SK-N-SH treated with all-trans-retinoic acid at 6 μM for 48 hours (cell line): ENCODE data around the gene POLR3H.

Experiments used
- ATAC-seq: fragments of 200-7000 bp; cut with Tn5 transposase; 3 replicates; pipeline ENCODE4 v1.9.1; 2020; ENCODE audit warnings: mild to moderate bottlenecking, moderate library complexity
- ARNTL ChIP-seq: fragments of 450-650 bp; formaldehyde crosslinking; IDR thresholded peaks from 2 replicates; pipeline ENCODE4 v1.5.0; 2020; ENCODE audit warnings: low read depth, mild to moderate bottlenecking, moderate library complexity, borderline replicate concordance
- BACH2 ChIP-seq: fragments of 250-450 bp; sonication (Bioruptor Pico); IDR thresholded peaks from 2 replicates; pipeline ENCODE4 v1.9.0; 2021; ENCODE audit warnings: mild to moderate bottlenecking, borderline replicate concordance
- CREB5 ChIP-seq: fragments of 250-450 bp; sonication (Bioruptor Pico); IDR thresholded peaks from 2 replicates; pipeline ENCODE4 v1.5.1; 2020; ENCODE audit warnings: low read depth, mild to moderate bottlenecking, moderate library complexity
- CSDC2 ChIP-seq: fragments of 250-450 bp; sonication (Bioruptor Pico); IDR thresholded peaks from 2 replicates; pipeline ENCODE4 v1.5.0; 2020; ENCODE audit warnings: mild to moderate bottlenecking, moderate library complexity
- CSRNP3 ChIP-seq: fragments of 250-450 bp; sonication (Bioruptor Pico); IDR thresholded peaks from 2 replicates; pipeline ENCODE4 v1.5.1; 2021; ENCODE audit warnings: mild to moderate bottlenecking, moderate library complexity
- ESRRG ChIP-seq: fragments of 250-450 bp; sonication (Bioruptor Pico); IDR thresholded peaks from 2 replicates; pipeline ENCODE4 v1.6.1; 2021; ENCODE audit warnings: mild to moderate bottlenecking
- GLIS3 ChIP-seq: fragments of 250-450 bp; sonication (Bioruptor Pico); IDR thresholded peaks from 2 replicates; pipeline ENCODE4 v1.5.0; 2020; ENCODE audit warnings: mild to moderate bottlenecking, moderate library complexity
- ISL1 ChIP-seq: fragments of 250-450 bp; sonication (Bioruptor Pico); IDR thresholded peaks from 2 replicates; pipeline ENCODE4 v2.1.2; 2022; ENCODE audit warnings: mild to moderate bottlenecking, moderate library complexity
- OSR1 ChIP-seq: fragments of 250-450 bp; sonication (Bioruptor Pico); IDR thresholded peaks from 2 replicates; pipeline ENCODE4 v1.8.0; 2022; ENCODE audit warnings: moderate library complexity, mild to moderate bottlenecking, inconsistent platforms
- POU6F1 ChIP-seq: fragments of 250-450 bp; sonication (Bioruptor Pico); IDR thresholded peaks from 2 replicates; pipeline ENCODE4 v1.8.0; 2021; ENCODE audit warnings: low read depth, mild to moderate bottlenecking, moderate library complexity, borderline replicate concordance
- PPARA ChIP-seq: fragments of 250-450 bp; sonication (Bioruptor Pico); IDR thresholded peaks from 2 replicates; pipeline ENCODE4 v1.5.0; 2020; ENCODE audit warnings: mild to moderate bottlenecking, borderline replicate concordance
- RARB ChIP-seq: fragments of 250-450 bp; sonication (Bioruptor Pico); IDR thresholded peaks from 2 replicates; pipeline ENCODE4 v1.8.0; 2021; ENCODE audit warnings: mild to moderate bottlenecking, moderate library complexity
- TCF4 ChIP-seq: fragments of 250-450 bp; sonication (Bioruptor Pico); IDR thresholded peaks from 2 replicates; pipeline ENCODE4 v1.8.0; 2021; ENCODE audit warnings: mild to moderate bottlenecking, moderate library complexity, borderline replicate concordance
- TOX ChIP-seq: fragments of 250-450 bp; sonication (Bioruptor Pico); IDR thresholded peaks from 2 replicates; pipeline ENCODE4 v1.8.0; 2021; ENCODE audit warnings: mild to moderate bottlenecking, moderate library complexity, borderline replicate concordance
- TSHZ2 ChIP-seq: fragments of 250-450 bp; sonication (Bioruptor Pico); IDR thresholded peaks from 2 replicates; pipeline ENCODE4 v1.5.0; 2020; ENCODE audit warnings: mild to moderate bottlenecking, moderate library complexity
- ZC3H10 ChIP-seq: fragments of 250-450 bp; sonication (Bioruptor Pico); IDR thresholded peaks from 2 replicates; pipeline ENCODE4 v1.5.1; 2021; ENCODE audit warnings: mild to moderate bottlenecking, moderate library complexity
- ZFP3 ChIP-seq: fragments of 250-450 bp; sonication (Bioruptor Pico); IDR thresholded peaks from 2 replicates; pipeline ENCODE4 v1.5.0; 2020; ENCODE audit warnings: mild to moderate bottlenecking, moderate library complexity
- ZFP30 ChIP-seq: fragments of 450-650 bp; formaldehyde crosslinking; IDR thresholded peaks from 2 replicates; pipeline ENCODE4 v1.5.0; 2022; ENCODE audit warnings: mild to moderate bottlenecking, moderate library complexity
- ZNF565 ChIP-seq: fragments of 450-650 bp; formaldehyde crosslinking; conservative IDR thresholded peaks from 2 replicates; pipeline ENCODE4 v1.5.0; 2020; ENCODE audit warnings: low read depth, mild to moderate bottlenecking, moderate library complexity
- ZNF70 ChIP-seq: fragments of 450-650 bp; formaldehyde crosslinking; IDR thresholded peaks from 2 replicates; pipeline ENCODE4 v1.5.0; 2020; ENCODE audit warnings: mild to moderate bottlenecking, moderate library complexity
- ZNF8 ChIP-seq: fragments of 450-650 bp; formaldehyde crosslinking; IDR thresholded peaks from 2 replicates; pipeline ENCODE4 v1.5.0; 2020; ENCODE audit warnings: mild to moderate bottlenecking, moderate library complexity

Gene POLR3H

GRCh38 chr22:41481925-41482318 is 62.3 kb downstream of the POLR3H start:
- no peak for ATAC-seq

GRCh38 chr22:41481131-41481830 is 63.0 kb downstream of the POLR3H start:
- TF ChIP-seq POU6F1 (no peak), ZFP30 (no peak)
- no peak for ATAC-seq

More at GRCh38 chr22:41481925-41482318, 62.3 kb downstream of the POLR3H start:
- TF ChIP-seq CSDC2 (CRISPR knock-in tag) (no peak), ESRRG (CRISPR knock-in tag) (no peak), ZFP3 (CRISPR knock-in tag) (no peak), RARB (CRISPR knock-in tag) (no peak), OSR1 (no peak), POU6F1 (no peak), GLIS3 (CRISPR knock-in tag) (no peak), BACH2 (no peak), ZFP30 (no peak), CREB5 (CRISPR knock-in tag) (no peak), ZC3H10 (CRISPR knock-in tag) (no peak), ARNTL (no peak), ZNF70 (CRISPR knock-in tag) (no peak), CSRNP3 (CRISPR knock-in tag) (no peak), PPARA (CRISPR knock-in tag) (no peak), ISL1 (no peak), TOX (CRISPR knock-in tag) (no peak), ZNF8 (CRISPR knock-in tag) (no peak), TCF4 (no peak), TSHZ2 (no peak)

- TF ChIP-seq TCF4 (no peak), POU6F1 (no peak), ESRRG (CRISPR knock-in tag) (no peak), CSRNP3 (CRISPR knock-in tag) (no peak), ISL1 (no peak), ZNF8 (CRISPR knock-in tag) (no peak), OSR1 (no peak), ZNF565 (CRISPR knock-in tag) (no peak), GLIS3 (CRISPR knock-in tag) (no peak), TSHZ2 (no peak), CREB5 (CRISPR knock-in tag) (no peak)
- peak; percentile 51 for ATAC-seq
Observed at GRCh38 chr22:41480397-41480735, 63.9 kb downstream of the POLR3H start.
